GM18498 (cell line): ENCODE measurements around the gene SPPL3.

Experiments used
- ATAC-seq: cut with Tn5 transposase; IDR thresholded peaks from one replicate; pipeline ENCODE4 v1.9.1; 2021; ENCODE audit warnings: mild to moderate bottlenecking, moderate library complexity; ENCODE audit not compliant: unreplicated experiment

Gene SPPL3

GRCh38 chr12:120822832-120823503, 81.2 kb downstream of the SPPL3 start:
- no peak for ATAC-seq

- no peak for ATAC-seq
Observed at GRCh38 chr12:120821878-120822277, 82.3 kb downstream of the SPPL3 start.

- no peak for ATAC-seq
Observed at GRCh38 chr12:120820884-120821510, 83.2 kb downstream of the SPPL3 start.

- ATAC-seq = no peak
Observed at GRCh38 chr12:120818416-120818815, 85.7 kb downstream of the SPPL3 start.

- ATAC-seq = no peak
Observed at GRCh38 chr12:120817559-120818330, 86.4 kb downstream of the SPPL3 start.

GRCh38 chr12:120816363-120816762, 87.8 kb downstream of the SPPL3 start:
- ATAC-seq = no peak

GRCh38 chr12:120814903-120815429, 89.2 kb downstream of the SPPL3 start:
- ATAC-seq = no peak

GRCh38 chr12:120814203-120814902, 89.8 kb downstream of the SPPL3 start:
- no peak for ATAC-seq

- ATAC-seq = no peak
Observed at GRCh38 chr12:120813588-120814153, 90.5 kb downstream of the SPPL3 start.

- no peak for ATAC-seq
Observed at GRCh38 chr12:120810021-120810420, 94.1 kb downstream of the SPPL3 start.

- no peak for ATAC-seq
Observed at GRCh38 chr12:120804428-120804827, 99.7 kb downstream of the SPPL3 start.

GRCh38 chr12:120801146-120801545, 103.0 kb downstream of the SPPL3 start:
- no peak for ATAC-seq

GRCh38 chr12:120800665-120801064, 103.5 kb downstream of the SPPL3 start:
- no peak for ATAC-seq

- no peak for ATAC-seq
Observed at GRCh38 chr12:120799243-120800045, 104.7 kb downstream of the SPPL3 start.

- no peak for ATAC-seq
Observed at GRCh38 chr12:120798696-120799095, 105.5 kb downstream of the SPPL3 start.

- no peak for ATAC-seq
Observed at GRCh38 chr12:120797677-120798642, 106.2 kb downstream of the SPPL3 start.

GRCh38 chr12:120795441-120796178, 108.5 kb downstream of the SPPL3 start:
- ATAC-seq = no peak

- ATAC-seq = no peak
Observed at GRCh38 chr12:120793357-120793756, 110.8 kb downstream of the SPPL3 start.
